Cardiac fibroblast (primary cell): Measurements from ENCODE around the gene ANKRD28.

Experiments
- DNase-seq, 2 donors: peaks; one replicate each; pipeline versions ENCODE4 v3.0.0 to v3.0.0-alpha.2; 2010; ENCODE audit warnings: low read depth in 2 of 2
- H3K4me3 ChIP-seq, 2 donors: replicated peaks in 1 of 2; 1 replicate in 1 of 2; 2 replicates in 1 of 2; pipeline ENCODE4 v1.5.1; 2011; ENCODE audit warnings: low read depth in 2 of 2, low read length in 2 of 2, mild to moderate bottlenecking in 2 of 2, moderate library complexity in 1 of 2
- TF ChIP-seq, protein P1 (sequence below): IDR thresholded peaks from one replicate; pipeline ENCODE4 v1.5.1; 2011; ENCODE audit warnings: low read depth, mild to moderate bottlenecking, low read length, inconsistent platforms

Gene ANKRD28

DNA sequence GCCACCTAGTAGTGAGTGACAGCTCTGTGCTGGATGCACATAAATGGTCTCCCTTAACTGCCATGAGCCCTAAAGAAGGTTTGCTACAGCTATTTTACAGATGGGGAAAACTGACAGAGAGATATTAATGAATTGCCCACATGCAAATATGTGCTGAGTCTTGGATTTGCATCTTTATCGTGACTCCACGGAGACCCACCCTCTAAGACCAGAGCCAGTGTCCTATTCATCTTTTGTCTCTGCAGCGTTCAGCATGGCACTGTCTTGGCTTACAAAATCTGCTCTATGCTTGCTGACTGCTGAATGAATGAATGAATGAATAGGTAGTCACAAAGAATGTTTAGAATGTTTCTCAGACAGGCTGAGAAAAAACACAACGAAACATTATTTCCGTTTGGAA lies 147.9 kb downstream of the ANKRD28 start:
- DNase-seq: no peak
- TF ChIP-seq, protein P1, sequence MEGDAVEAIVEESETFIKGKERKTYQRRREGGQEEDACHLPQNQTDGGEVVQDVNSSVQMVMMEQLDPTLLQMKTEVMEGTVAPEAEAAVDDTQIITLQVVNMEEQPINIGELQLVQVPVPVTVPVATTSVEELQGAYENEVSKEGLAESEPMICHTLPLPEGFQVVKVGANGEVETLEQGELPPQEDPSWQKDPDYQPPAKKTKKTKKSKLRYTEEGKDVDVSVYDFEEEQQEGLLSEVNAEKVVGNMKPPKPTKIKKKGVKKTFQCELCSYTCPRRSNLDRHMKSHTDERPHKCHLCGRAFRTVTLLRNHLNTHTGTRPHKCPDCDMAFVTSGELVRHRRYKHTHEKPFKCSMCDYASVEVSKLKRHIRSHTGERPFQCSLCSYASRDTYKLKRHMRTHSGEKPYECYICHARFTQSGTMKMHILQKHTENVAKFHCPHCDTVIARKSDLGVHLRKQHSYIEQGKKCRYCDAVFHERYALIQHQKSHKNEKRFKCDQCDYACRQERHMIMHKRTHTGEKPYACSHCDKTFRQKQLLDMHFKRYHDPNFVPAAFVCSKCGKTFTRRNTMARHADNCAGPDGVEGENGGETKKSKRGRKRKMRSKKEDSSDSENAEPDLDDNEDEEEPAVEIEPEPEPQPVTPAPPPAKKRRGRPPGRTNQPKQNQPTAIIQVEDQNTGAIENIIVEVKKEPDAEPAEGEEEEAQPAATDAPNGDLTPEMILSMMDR: no peak
- no peak overlapping the region for H3K4me3 ChIP-seq

DNA sequence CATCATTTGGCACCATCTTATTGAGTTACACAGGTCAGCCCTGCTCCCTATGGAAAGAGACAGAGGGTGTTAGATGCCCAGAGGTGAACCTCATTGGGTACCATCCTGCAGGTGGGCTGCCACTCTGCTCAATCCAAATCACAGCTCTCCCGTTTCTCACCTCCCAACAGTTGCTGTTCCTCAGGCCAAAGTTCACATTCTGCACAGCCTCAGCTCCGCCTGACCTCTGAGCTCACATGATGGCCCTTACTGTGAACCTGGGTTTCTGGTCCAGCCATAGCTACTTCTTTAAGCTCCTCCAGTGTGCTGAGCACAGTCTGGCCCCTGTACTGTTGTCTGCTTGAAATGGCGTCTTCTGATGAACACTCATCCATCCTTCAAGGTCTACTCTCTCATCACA lies 148.4 kb downstream of the ANKRD28 start:
- no peak overlapping the region for H3K4me3 ChIP-seq
- no peak for DNase-seq
- TF ChIP-seq, protein P1: no peak

DNA sequence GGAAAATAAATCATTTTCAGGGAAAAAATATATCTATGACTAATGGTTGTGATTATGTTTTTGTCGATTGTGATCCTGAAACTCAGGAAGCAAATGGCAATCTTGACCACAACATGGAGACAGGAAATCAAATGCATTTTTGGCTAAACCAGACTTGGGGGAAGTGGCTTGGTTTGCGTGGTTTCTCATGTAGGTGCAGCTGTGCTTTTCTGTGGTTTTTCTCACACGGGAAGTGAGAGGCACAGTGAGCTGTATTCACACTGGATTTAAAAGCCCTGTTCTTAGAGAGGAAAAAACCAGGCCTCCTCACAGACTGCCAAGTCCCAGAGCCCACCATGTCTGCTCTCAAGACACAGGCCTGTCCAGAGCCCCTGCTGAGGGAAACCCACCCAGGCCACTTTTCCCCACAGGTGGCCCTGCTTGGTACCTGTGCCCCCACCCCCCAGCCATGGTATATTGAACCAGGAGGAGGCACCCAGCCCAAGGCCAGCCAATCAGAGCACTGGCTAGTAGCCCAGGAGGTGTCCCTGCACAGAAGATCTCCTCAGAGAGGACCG lies 150.1 kb downstream of the ANKRD28 start:
- TF ChIP-seq, protein P1: no peak
- DNase-seq: peak; percentile 91 to 99
- no peak overlapping the region for H3K4me3 ChIP-seq

DNA sequence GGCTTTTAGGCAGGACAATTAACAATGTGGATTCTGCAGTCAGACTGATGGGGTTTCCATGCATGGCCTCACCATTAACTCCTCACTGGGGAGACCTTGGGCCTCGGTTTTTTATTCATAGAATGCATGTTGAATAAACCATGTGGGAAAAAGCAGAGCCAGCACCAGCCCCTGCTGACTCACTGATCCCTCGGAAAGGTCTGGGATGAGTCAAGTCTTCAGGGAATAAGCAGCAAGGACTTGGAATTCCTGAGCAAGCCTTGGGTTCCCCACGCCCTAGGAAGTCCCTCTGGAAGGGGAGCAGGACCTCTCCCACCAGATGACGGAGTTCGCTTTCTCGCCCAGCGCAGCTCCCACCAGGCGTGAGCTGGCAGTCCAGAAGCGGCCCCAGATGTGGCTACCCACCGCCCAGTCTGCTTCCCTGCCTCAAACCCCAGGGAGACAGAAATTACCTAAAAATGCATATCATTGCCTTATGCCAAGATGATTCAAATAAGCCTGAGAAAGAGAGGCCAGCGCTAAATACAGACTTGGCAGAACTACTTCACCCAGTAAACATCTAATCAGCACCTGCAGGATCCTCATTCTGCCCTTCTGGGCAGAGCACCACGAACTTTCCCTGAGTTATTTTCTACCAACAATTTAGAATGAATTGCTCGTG lies 150.8 kb downstream of the ANKRD28 start:
- TF ChIP-seq, protein P1: no peak
- DNase-seq: peak; percentile 97 to 100
- H3K4me3 ChIP-seq: peak overlapping the region in 1 of 2 donors; percentile 0

DNA sequence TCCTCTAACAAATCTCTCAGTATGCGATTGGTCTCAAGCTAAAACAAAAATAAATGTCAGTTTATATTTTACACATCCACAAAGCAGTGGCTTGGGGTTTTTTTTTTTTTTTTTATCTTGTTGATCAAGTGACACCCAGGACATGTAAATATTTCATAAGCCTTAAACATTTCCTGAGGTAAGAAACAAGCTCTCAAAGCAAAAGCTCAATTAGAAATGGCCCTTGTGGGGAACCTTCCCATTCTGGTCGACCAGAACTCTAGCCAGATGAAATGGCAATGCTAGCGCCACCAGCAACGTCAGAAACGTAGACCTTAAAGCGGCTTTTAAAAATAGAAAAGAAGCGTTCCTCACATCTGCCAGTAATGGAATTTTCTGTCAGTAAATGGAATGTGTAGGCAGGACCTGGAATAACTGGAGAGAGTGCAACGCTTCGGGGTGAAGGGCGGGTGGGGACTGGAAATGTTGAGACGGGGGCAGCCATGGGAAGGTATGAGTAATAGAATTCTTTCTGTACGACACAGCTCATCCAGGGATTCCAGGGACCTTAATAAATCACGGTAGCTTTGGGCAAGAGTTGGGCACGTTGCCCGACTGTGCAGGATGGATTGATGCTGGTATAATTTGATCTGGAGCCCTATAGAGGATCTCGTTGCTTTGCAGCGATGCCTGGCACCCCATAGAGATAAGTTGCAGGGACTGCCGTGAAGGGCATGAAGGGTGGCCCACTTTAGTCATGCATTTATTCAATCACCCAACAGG lies 151.9 kb downstream of the ANKRD28 start:
- peak; percentile 88 to 96 for DNase-seq
- H3K4me3 ChIP-seq: no peak overlapping the region
- TF ChIP-seq, protein P1: no peak

DNA sequence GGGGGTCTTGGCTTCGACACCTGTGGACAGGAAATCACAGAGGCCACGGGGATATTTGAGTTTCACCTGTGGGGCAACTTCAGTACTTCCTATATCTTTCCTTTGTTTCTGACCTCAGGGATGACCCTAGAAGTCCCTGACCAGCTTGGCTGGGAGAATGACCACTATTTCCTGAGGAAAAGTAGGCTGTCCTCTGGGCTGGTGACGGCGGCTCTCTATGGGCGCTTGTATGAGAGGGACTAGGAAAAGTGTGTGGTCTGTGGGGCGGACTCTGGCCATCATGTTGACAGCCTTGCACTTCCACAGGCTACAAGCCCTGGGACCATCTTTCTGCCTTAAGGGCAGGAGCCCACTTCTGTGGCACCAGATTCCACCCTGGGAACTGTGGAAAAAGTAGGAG lies 152.5 kb downstream of the ANKRD28 start:
- DNase-seq: no peak
- no peak overlapping the region for H3K4me3 ChIP-seq
- TF ChIP-seq, protein P1: no peak
